Loucy (cell line): ENCODE results near the gene SEPSECS.

Source experiments
- CTCF ChIP-seq: fragments of 200-600 bp; sonication (generic); conservative IDR thresholded peaks from 2 replicates; pipeline ENCODE4 v1.5.1; 2014; ENCODE audit warnings: mild to moderate bottlenecking, antibody characterized with exemption, low read length
- EZH2phosphoT487 ChIP-seq: fragments of 200-600 bp; IDR thresholded peaks from 2 replicates; pipeline ENCODE4 v1.6.1; 2018; ENCODE audit warnings: antibody characterized with exemption, mild to moderate bottlenecking, moderate library complexity, borderline replicate concordance

- TF ChIP-seq CTCF (no peak), EZH2phosphoT487 (no peak)
Observed at GRCh38 chr4:25154594-25155265, 5.5 kb downstream of the SEPSECS start.
